ENCODE data around the gene TMSB4X. TPM values are rescaled to one million over a fixed set of nuclear protein-coding genes. Genes with fewer than 3 reads are reported as not detected.

TMSB4X gene
- total and polyA plus RNA-seq, 2 of the 13 experiments (the other 11 are each of a cell fraction or from before 2014, with no cell fraction given) = 10.5 to 29.6 TPM

DNA sequence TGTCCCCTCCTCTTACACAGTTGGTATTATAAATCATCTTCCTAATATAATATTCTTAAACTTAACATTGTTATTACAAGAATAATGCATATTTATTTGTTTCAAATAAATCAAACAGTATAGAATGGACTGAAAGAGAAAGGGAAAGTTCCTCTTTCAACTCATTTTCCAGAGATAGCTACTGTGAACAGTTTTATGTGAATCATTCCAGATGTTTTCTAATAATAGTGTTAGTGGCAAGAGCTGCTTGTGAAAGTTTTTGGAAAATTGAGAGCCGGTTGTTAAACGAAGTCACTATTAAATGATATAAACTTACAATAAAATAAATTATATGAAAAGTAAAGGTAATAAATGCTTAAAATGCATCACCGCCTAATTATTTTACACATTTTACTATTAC is 14.6 kb downstream of the TMSB4X start:
- intact Hi-C loops (cut with micrococcal nuclease; ENCODE audit: unreplicated experiment) = no loop called here
- ATAC-seq (no peak), DNase-seq (ENCODE audit: low spot score) (no peak), FAIRE-seq (no peak)
- Histone ChIP-seq H3K27ac (ENCODE audit: extremely low read length, insufficient read depth, low read length) (no peak overlapping the region), H2AFZ (ENCODE audit: low read length) (no peak overlapping the region), H3K4me2 (ENCODE audit: low read depth, low read length) (no peak overlapping the region), H4K20me1 (ENCODE audit: insufficient read depth, low read length) (no peaks in the 10 kb centered on the region), H3K4me3 (replicated peaks in 1 of 3; ENCODE audit: insufficient read depth in 1 of 3, low read depth in 2 of 3, low read length in 3 of 3) (no peak overlapping the region), H3K9ac (ENCODE audit: insufficient read depth, low read depth, low read length) (no peak overlapping the region), H3K4me1 (ENCODE audit: insufficient read depth, low read length) (peaks cover 9% of the 10 kb centered on the region), H3K27me3 (ENCODE audit: control insufficient read depth in 1 of 2, insufficient read depth in 2 of 2, low read length in 2 of 2) (no peaks in the 10 kb centered on the region), H3K9me3 (ENCODE audit: low read length) (no peaks in the 10 kb centered on the region), H3K36me3 (replicated peaks in 1 of 2; ENCODE audit: control insufficient read depth in 1 of 2, insufficient read depth in 2 of 2, low read length in 2 of 2) (no peaks in the 10 kb centered on the region), H3K79me2 (ENCODE audit: insufficient read depth, low read length) (no peaks in the 10 kb centered on the region)
- POLR2A ChIA-PET = no interaction called here
- TF ChIP-seq DNMT3B (CRISPR knock-in tag; conservative IDR thresholded peaks at IDR 0.05) = no peak
- no peak for TF ChIP-seq ZNF256 (CRISPR knock-in tag; conservative IDR thresholded peaks at IDR 0.05)
- BruUV-seq (replicated peaks) = no TSS peak
- in situ Hi-C loops (cut with HindIII; ENCODE audit: extremely low pct_ligation_motif_present, low pct_unique_long_range_greater_than_20kb) = no loop called here
- WGBS (ENCODE audit: low lambda C conversion rate) = 98% methylated on average over 3 of the region's 3 CpGs
- CTCF ChIA-PET (ENCODE audit: low intra/inter-chr PET ratio, low total read pairs) = no interaction called here

- no peak overlapping the region for H3K27ac ChIP-seq (ENCODE audit: extremely low read length, insufficient read depth, low read length)
- POLR2A ChIA-PET = no interaction called here
- CTCF ChIA-PET (ENCODE audit: low intra/inter-chr PET ratio, low total read pairs) = no interaction called here
- TF ChIP-seq RARA (CRISPR knock-in tag; IDR thresholded peaks at IDR 0.05) (no peak), REXO4 (CRISPR knock-in tag; IDR thresholded peaks at IDR 0.05; ENCODE audit: borderline replicate concordance) (no peak), ZNF547 (CRISPR knock-in tag; IDR thresholded peaks at IDR 0.05) (no peak), PPARG (CRISPR knock-in tag; conservative IDR thresholded peaks at IDR 0.05) (no peak), MXD4 (CRISPR knock-in tag; IDR thresholded peaks at IDR 0.05) (no peak), HMG20B (CRISPR knock-in tag; conservative IDR thresholded peaks at IDR 0.05) (no peak), ZFP90 (CRISPR knock-in tag; IDR thresholded peaks at IDR 0.05; ENCODE audit: borderline replicate concordance) (no peak), CBFB (CRISPR knock-in tag; IDR thresholded peaks at IDR 0.05) (no peak), SKI (IDR thresholded peaks at IDR 0.05; ENCODE audit: partially characterized antibody) (no peak), PRDM15 (CRISPR knock-in tag; IDR thresholded peaks at IDR 0.05) (no peak), ZNF589 (CRISPR knock-in tag; conservative IDR thresholded peaks at IDR 0.05) (no peak), ZNF776 (CRISPR knock-in tag; IDR thresholded peaks at IDR 0.05) (no peak), BRF2 (CRISPR knock-in tag; IDR thresholded peaks at IDR 0.05) (no peak), ZBTB21 (CRISPR knock-in tag; IDR thresholded peaks at IDR 0.05) (no peak), DRAP1 (CRISPR knock-in tag; IDR thresholded peaks at IDR 0.05) (no peak)
Observed at GRCh38 chrX:12991575-12991974, 16.7 kb downstream of the TMSB4X start.

More at GRCh38 chrX:12991575-12991974, 16.7 kb downstream of the TMSB4X start:
- Histone ChIP-seq H3K36me3 (replicated peaks in 1 of 2; ENCODE audit: control insufficient read depth in 1 of 2, insufficient read depth in 2 of 2, low read length in 2 of 2) (no peaks in the 10 kb centered on the region), H3K79me2 (ENCODE audit: insufficient read depth, low read length) (no peaks in the 10 kb centered on the region), H3K4me2 (ENCODE audit: low read depth, low read length) (no peak overlapping the region), H3K9ac (ENCODE audit: insufficient read depth, low read depth, low read length) (no peak overlapping the region), H3K27me3 (ENCODE audit: control insufficient read depth in 1 of 2, insufficient read depth in 2 of 2, low read length in 2 of 2) (no peaks in the 10 kb centered on the region), H4K20me1 (ENCODE audit: insufficient read depth, low read length) (no peaks in the 10 kb centered on the region), H3K9me3 (ENCODE audit: low read length) (no peaks in the 10 kb centered on the region), H2AFZ (ENCODE audit: low read length) (no peak overlapping the region), H3K4me1 (ENCODE audit: insufficient read depth, low read length) (peaks cover 9% of the 10 kb centered on the region), H3K4me3 (replicated peaks in 1 of 3; ENCODE audit: insufficient read depth in 1 of 3, low read depth in 2 of 3, low read length in 3 of 3) (no peak overlapping the region)
- WGBS (ENCODE audit: low lambda C conversion rate) = 89% methylated on average over 3 of the region's 3 CpGs
- no peak for ATAC-seq
- intact Hi-C loops (cut with micrococcal nuclease; ENCODE audit: unreplicated experiment) = no loop called here
- no peak for DNase-seq (ENCODE audit: low spot score)
- in situ Hi-C loops (cut with HindIII; ENCODE audit: extremely low pct_ligation_motif_present, low pct_unique_long_range_greater_than_20kb) = no loop called here
- FAIRE-seq = peak; percentile 23
- BruUV-seq (replicated peaks) = no TSS peak
